Tongue (tissue), 2 donors: ENCODE data around the gene CRYBG3. TPM values are rescaled to one million over a fixed set of nuclear protein-coding genes. Genes with fewer than 3 reads are reported as not detected.
"Not testable (repeated sequence)": the region's sequence is repeated elsewhere in the genome, so short reads cannot be mapped to it uniquely, and the experiment has no call there.

ENCODE experiments used
- DNase-seq: peaks from one replicate; pipeline ENCODE4 v3.0.0-alpha.2; 2015
- total RNA-seq: library from RNA; depleted of rRNA; stranded (reverse); fragments of >200 nt; gene quantifications from one replicate; pipeline ENCODE4 v1.2.3, GENCODE V29; 2014

CRYBG3 gene
- 52.4 TPM for total RNA-seq

DNA sequence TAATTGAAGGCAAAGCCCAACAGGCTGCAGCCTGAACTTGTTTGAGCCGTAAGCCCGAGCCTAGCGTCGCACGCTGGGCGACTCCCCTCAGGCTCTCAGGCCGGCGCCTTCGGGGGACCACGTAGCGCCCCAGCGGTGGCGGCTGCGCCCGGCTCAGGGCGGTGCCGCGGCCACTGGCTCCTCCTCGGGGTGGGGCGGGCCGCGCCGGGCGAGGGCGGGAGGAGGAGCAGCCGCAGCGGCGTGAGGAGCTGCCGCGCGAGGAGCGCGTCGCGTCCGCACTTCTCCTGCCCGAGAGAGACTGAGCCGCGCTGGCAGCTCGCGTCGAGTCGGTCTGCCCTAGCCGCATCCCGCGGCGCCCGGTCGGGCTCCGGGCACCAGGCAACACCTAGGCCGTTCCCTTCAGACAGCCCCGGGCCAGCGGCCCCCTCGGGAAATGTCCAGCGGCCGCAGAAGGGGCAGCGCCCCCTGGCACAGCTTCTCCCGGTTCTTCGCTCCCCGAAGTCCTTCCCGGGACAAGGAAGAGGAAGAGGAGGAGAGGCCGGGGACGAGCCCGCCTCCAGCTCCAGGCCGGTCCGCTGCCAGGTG is at the start of gene CRYBG3:
Gene CRYBG3 (plus strand): TSS at position 238 of the 585 bp plus-strand sequence. CDS start 196 bp downstream, at position 434.
- DNase-seq, result peak; percentile 92

DNA sequence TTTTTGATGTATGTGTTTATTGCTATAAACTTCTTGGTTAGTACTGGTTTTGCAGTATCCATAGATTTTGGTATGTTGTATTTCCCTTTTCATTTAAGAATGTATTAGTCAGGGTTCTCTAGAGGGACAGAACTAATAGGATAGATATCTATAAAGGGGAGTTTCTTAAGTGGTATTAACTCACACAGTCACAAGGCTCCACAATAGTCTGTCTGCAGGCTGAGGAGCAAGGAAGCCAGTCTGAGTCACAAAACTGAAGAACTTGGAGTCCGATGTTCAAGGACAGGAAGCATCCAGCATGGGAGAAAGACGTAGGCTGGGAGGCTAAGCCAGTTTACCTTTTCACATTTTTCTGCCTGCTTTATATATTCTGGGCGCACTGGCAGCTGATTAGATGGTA is 48.9 kb upstream of the CRYBG3 start:
- DNase-seq, result no peak

DNA sequence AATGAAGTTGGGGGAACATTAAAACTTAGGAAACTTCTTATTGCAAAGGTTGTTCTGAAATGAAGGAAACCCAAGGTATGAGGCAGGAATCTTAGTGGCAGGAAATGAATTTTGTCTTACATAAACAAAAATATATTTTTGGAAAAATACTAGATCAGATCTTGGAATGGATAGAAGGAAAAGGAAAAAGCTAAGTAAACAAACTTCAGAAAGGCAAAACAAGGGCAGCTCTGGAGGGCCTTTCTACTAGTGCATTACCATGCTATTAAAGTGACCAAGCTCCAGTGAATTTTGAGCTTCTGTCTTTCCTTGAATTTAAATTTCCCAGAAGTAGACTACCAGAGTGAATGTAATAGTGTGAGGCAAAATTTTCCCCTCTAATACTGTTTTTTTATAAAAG is 43.7 kb upstream of the CRYBG3 start:
- DNase-seq, result no peak

DNA sequence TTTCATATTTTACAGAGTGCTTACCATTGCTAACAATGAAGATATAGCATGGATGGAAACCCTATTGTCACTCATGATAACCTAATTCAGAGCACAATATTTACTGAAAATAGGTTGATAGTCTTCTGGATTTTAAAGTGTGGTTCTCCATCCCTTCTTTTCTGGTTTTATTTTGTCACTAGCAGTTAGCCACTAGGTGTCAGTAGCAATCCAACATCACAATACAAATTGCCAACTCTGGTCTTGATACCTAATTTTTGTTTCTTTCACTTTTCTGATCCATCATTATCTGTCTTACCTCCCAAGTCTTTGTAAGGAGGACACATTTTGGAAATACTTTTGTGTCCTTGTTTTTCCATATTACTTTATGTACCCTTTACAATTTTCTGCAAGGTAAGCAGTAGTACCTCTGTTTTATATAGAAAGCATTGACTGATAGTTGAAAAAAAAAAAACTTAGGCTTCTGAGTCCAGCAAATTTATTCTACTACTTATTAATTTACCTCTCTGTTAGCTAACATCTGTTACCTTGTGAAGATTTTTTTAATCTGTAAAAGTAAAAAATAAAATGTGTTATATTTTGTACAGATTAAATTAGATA is 28.3 kb upstream of the CRYBG3 start:
- DNase-seq, result peak; percentile 81

DNA sequence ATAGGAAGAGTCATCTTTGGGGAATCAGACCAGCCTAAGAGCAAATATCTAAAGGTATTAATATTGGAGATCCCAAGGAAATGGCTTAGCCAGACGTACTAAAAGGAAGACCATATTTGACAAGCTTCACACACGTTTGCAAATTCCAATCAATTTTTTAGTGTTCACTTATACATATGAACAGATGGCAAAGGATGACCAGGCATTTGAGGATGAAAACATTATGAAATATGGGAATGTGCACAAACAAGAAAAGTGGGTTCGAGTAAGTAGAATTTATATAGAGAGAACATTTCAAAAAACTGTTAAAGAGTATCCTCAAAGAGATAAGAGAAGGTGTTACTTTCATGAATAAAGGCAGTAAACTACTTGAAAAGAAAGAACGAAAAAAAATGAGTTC is 25.9 kb upstream of the CRYBG3 start:
- no peak for DNase-seq

DNA sequence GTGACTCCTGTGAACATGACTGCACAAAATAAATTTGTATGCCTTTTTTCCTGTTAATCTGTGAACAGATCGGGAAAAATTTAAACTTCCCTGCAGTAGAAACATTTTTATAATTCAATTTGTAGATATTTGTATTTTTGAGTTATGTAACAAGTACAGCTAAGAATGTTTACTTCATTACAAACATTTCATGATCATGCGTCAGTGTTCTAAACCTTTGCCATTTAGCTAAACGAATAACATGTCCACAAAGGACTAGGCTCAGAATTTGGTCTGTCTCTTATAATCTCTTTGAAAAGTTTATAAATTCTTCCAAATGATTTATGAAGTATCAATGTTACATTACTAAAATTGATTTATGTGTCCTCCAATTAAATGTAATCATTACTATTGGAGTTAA is 17.3 kb upstream of the CRYBG3 start:
- DNase-seq, result no peak

DNA sequence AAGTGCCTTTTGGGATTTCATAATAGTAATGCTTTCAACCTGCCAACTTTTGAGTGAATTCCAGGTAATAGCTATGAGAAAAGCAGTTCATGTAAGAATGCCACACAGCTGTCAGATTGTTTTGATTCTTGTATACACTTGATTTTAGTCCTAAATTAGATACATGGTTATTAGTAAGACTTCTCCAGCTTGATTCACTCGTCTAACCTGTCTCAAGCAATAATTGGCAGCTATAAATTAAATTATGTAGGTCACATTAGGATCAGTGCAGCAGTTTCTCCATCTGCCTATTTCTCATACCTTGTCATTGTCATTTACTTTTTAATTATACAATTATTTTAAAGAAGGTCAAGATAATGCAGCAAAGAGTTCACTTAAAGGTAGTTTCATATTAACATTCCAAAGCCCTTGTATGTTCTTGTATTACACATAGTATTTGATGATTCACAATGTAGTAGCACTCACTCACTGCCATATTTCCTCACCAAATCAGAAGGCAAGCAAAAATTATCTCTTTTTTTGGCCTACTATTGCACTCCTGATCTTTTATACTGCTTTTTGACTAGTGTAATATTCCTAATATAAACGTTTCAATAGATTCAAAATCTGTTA is 10.9 kb upstream of the CRYBG3 start:
- no peak for DNase-seq

DNA sequence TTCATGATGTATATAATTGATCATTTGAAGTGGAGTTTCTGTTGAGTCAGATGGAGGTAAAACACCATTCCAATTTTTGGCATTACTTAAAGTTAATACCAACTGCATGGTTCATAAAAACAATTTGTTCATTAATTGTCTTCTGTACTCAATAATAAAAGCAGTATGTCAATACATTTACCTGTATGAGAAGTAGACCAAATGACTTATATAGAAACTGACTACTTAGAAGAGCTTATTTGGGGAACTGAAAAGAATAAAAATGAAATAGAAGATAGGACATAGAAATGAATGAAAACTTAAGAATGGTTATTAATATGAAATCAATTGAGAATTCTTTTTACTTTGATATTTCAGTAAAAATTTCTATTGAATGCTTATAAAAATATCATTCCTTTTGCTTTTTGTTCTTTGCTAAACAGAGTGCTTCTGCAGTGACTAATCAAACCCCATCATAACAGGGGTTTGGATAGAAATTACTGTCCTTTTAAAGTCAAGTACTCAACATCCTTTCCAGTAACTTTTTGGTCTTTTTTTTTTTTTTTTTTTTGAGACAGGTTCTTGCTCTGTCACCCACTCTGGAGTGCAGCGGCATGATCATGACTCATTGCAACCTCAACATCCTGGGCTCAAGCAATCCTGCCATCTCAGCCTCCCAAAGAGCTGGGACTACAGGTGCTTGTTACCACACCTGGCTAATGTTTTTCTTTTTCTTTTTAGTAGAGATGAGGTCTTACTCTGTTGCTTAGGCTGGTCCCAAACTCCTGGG is 6.5 kb upstream of the CRYBG3 start:
- DNase-seq, result no peak

DNA sequence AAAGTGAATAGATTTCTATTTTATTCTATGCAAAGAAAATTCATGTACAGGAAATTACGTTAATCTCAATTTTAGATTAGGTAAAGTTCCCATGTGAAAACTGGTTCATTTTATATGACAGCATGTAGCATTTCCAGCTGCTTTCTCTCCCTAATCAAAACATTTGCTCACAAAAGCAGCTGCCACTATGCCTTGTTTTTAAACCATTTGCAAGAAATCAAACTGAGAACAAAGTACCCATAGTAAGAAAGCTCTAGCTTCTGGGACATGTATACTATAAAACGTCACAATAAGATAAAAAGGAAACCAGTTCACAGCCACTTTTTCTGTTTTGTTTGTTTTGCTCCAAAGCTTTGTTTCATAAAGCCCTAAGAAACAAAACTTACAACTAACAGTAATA is 5.0 kb upstream of the CRYBG3 start:
- DNase-seq, result peak; percentile 59

DNA sequence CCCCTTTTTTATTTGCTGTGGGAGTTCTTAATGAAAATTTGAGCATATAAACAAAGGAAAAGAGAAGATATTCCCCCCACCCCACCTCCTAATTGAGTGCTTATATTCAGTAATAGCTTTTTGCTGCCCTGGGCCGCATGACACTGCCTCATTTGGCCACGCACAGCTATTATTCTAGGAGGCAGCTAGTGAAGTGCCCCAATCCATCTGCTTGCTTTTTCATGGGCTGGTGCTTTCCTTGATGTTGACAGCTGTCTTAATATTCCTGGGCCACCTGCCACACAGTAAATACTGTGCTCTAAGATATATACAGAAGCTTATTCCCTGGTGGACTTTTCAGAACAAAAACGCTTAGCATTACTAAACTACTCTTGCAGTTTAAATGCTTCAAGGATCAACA is 3.8 kb upstream of the CRYBG3 start:
- DNase-seq, result peak; percentile 62

DNA sequence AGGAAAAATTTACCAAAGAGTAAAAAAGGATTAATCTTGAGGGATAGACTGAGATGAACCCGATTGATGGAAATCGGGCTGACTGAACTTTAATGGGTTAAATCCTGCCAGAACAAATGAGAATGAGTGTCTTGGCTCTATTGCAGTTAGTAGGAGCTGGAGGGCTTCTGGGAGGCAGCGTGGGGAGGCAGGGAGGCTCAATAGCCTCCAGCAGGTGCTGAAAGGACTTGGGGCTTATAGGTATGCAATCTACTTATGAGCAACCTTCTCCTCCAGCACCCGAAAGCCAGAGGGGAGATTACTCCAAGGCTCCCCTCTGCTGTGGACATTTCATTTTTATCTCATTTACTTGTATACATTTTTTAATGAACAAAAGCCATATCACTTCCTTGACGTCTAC is 1.0 kb upstream of the CRYBG3 start:
- no peak for DNase-seq

DNA sequence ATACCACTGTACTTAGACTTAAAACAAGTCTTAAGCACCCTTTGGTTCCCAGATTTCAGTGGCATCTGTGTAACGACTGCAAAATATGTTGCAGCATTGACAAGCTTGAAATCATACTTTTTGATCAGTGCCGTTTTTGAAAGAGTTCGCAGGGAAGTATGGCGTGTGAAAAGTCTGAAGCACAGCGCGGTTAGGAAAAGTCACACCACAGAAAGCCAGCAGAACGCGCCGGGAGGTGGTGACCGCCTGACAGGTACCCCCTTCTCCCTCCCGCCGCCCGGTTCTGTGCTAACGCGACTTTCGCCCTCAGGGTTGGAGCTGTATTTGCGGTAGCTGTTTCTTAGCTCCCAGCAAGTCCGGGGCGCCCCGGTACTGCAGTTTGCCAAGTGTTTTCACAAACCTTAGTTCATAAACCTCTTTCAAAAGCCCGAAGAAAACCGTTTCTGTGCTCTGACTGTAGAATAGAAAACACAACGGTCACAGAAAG is 481 bp upstream of the CRYBG3 start:
- DNase-seq, result no peak

DNA sequence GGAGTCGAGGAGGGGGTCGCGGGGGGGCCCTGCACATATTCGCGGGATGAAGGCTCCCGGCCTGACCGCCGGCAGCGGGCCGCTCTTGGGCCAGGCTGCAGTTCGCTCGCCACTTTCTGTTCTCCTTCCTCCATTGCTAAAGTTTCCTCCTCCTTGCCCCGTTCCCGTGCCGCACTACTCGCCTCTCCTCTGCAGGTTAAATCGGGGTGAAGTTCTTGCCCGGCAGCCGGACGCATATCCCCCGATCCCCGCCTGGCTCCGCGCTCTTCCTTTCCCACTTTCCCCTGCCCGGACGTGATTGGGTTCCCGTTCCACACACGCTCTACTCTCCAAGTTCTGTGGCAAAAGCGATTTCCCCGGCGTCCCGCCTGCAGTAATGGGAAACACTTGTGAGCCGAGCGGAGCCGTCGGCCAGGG is 556 bp downstream of the CRYBG3 start:
- DNase-seq, result peak; percentile 75

DNA sequence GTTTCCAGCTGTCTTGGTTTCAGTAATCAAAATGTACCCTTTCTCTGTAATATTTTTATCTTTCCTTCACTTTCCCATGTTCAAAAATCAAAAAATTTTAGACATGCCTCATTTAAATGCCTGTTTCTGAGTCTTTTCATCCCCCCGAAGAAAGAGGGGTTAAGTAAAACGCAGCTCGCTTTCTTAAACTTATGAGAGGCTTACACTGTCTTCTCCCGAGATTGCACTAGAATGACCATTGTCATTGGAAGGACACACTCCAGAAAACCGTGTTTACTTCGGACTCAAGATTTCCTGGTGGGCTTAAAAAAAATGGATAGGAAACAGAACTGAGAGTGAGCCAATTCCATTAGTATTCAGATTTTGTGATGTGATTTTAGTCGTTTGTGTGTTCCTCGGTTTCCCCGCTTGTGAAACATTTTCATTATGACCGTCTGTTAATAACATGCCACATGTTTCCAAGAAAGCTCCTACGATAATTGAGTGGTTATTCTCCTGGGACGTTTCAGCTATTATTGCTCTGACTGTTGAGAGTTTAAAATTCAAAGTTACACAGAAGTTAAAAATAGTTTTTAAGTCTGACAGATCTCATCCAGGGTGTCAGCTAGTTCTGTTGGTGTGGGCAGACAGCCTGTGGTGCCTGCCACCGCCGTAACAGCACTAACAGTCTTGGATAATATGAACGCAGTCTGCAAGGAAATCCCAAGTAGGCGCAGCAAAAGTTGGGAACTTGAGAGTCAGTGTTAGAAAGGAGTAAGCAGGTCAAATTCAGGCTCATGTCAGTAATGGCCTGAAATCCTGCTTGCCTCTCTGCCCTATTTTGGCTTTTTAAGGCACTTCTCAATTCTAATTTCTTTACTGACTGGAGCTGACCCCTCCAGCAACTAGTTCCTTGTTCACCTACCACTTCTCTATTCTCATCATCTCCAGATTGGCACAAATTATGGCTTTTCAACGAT is 1.5 kb downstream of the CRYBG3 start:
- peak; percentile 39 for DNase-seq

DNA sequence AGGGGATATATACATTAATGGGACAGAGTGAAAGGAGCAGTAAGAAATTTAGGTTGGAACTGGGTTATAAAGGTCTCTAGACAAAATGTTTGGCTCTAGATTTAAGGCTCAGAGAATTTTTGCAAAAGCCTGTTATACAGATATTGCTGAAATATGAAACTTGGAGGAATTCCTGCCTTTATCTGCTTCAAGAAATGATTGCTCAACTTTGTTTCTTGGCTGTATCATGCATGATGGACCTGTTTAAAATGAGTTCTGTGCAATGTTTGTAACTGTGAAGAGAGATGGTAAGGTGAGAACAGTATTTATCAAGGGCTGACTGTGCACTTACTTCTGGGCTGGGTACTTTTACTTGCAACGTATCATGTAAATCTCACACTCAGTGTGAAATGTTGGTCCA is 3.3 kb downstream of the CRYBG3 start:
- no peak for DNase-seq

DNA sequence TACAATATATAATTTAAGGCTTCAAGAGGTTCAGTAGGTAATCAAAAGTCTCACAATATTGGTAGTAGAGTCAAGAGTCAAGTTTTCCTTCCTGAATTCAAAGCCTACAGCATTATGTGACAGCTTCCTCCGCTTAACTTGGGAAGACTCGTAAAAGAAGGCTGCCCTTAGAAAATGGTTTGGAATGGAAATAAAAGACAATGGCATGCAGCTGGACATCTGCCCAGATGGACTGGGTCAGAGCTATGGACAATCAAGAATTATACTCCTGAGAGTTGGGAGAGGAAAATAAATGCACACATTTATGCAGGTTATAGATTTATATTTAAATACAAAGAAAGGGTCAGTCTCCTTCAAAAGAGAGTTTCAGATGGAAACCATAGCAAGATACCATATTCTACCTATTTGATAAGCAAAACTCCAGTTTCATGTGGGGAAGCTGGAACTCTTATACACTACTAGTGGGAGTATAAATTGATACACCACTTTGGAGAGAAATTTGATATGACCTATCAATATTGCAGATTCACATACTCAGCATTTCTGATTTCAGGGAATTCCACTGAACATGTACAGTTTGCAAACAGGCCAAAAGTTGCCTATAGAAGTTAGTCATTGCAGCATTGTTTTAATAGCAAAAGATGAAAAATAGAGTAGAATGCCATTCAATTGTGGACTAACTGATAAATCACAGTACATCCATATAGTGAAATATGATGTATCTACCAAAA is 6.1 kb downstream of the CRYBG3 start:
- DNase-seq, result no peak

DNA sequence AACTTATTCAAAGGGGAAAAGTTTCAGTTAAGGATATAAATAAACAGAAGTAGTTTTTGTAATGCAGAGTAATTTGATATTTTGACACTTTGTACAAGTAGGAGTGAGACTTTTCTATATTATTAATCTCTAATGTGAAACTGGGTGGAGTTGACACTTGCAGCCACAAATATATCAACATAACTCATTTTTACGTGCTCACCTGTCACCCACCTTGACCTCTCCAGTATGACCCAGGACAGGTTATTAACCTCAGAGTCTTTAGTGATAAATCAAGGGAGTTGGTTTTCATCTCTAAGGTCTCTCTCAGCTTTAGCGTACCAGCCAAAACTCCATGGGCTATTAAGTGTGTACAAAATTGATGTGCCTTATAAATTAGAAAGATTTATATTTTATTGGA is 7.4 kb downstream of the CRYBG3 start:
- no peak for DNase-seq

DNA sequence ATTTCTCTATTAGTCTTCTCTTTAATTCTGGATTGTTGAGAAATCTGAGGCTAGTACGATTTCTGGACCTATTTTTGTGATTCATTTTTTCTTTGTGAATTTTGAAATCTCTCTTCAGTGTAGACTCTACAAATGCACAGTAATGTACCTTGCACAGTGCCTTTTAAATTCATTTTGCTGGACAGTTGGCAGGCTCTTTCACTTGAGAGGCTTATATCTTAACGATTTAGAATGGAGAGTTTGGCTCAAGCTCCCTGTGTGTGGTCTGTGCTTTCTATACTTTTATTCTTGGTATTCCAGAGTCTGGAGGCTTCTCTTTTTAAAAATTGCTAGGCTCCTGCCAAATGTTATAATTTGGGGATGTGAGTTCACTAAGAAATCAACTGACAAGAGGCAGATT is 8.8 kb downstream of the CRYBG3 start:
- no peak for DNase-seq

DNA sequence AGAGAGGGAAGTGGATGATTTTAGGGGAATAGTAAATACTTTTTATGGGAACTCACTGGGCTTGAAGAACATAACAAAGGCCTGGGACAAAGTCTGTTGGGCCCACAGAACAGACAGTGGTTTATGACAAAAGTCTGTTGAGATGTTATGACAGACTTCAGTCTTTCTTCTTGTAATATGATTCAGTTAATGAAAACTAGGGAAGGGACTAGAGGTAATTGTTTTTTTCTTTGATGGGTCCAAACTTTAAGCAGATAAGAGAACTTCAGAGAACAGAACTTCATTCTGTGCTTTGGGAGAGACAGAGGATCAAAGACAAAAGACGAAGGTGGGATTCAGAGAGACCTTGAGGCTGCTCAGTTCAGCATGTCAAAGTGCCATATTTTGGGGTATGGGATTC is 9.3 kb downstream of the CRYBG3 start:
- no peak for DNase-seq

DNA sequence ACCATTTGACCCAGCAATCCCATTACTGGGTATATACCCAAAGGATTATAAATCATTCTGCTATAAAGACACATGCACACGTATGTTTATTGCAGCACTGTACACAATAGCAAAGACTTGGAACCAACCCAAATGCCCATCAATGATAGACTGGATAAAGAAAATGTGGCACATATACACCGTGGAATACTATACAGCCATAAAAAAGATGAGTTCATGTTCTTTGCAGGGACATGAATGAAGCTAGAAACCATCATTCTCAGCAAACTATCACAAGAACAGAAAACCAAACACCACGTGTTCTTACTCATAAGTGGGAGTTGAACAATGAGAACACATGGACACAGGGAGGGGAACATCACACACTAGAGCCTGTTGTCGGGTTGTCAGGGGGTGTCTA is 11.4 kb downstream of the CRYBG3 start:
- not testable (repeated sequence) for DNase-seq

DNA sequence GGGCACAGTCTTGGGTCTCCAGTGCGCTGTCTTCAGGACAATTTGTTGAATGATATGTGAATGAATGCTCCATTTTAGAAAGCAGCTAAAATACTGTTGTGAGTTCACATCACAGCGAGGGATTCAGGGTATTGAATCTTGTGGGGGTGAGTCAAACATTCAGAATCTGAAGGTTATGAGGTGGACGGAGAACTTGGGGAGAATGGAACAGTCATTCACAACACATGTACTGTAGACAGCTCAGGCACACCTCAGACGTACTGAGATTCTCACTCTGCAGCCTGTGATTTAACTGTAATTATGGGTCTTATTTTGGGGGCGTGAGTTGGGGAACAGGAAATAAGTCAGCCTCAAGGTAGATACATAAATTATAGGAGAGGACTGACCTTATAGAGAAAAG is 13.9 kb downstream of the CRYBG3 start:
- DNase-seq, result no peak
